B cell (primary cell): ENCODE data around the gene IFT43.

Source experiments
- CTCF ChIP-seq: fragments of 200-600 bp; IDR thresholded peaks from one replicate; pipeline ENCODE4 v1.8.0; 2022; ENCODE audit warnings: antibody characterized with exemption, mild to moderate bottlenecking
- EZH2 ChIP-seq: IDR thresholded peaks from 2 replicates; pipeline ENCODE4 v1.6.1; 2012; ENCODE audit warnings: borderline replicate concordance, low read depth, mild to moderate bottlenecking, moderate library complexity, low read length; ENCODE audit not compliant: insufficient read depth, poor library complexity, severe bottlenecking

DNA sequence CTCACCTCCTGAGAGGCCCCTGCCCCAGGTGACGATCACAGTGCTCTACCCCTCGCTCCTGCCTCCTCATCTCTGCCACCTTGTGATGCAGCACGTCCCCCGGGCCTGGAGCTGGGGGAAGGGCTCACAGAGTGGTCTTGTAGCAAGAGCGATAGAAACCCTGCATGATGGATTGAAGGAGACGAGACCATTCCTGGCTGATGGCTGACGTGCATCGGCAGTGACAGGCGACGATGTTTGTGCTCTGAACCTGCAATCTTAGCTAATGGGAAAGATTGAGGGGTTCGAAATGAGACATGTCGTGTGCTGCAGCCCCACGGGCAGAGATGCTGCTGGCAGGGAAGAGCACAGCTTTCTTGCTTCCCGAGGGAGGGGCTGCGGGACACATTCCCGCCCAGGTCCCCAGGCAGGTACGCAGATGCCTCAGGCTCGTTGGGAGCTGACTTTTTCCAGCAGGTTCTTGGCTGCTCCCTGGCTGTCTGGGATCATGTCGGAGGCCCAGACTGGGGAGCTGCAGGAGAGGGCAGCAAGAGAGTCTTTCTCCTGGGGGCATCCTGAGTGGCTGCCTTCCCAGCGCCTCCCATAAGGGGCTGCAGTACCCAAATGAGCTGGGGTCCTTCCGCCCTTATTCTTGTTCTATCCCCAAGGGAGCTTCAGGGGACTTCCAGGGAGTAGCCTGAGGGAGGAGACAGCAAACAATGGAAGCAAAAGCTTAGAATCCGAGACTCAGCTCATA is 127.5 kb downstream of the IFT43 start:
- TF ChIP-seq CTCF (no peak), EZH2 (no peak)
